Coronary artery (tissue), 2 donors: ENCODE results near the gene RNF31.

Experiments
- DNase-seq: peaks from one replicate; pipeline ENCODE4 v3.0.0-alpha.2; 2017; ENCODE audit warnings: low spot score
- H3K27ac ChIP-seq, 2 donors: fragments of 200-600 bp; sonication (generic); one replicate each; pipeline ENCODE4 v1.5.1; 2016 to 2019
- H3K4me3 ChIP-seq: fragments of 200-600 bp; sonication (generic); 2 replicates; pipeline ENCODE4 v1.5.1; 2016; ENCODE audit warnings: mild to moderate bottlenecking, moderate library complexity
- TF ChIP-seq, protein P1 (sequence below): fragments of 200-600 bp; sonication (generic); IDR thresholded peaks from one replicate; pipeline ENCODE4 v1.5.1; 2019; ENCODE audit warnings: antibody characterized with exemption

The RNF31 gene

DNA sequence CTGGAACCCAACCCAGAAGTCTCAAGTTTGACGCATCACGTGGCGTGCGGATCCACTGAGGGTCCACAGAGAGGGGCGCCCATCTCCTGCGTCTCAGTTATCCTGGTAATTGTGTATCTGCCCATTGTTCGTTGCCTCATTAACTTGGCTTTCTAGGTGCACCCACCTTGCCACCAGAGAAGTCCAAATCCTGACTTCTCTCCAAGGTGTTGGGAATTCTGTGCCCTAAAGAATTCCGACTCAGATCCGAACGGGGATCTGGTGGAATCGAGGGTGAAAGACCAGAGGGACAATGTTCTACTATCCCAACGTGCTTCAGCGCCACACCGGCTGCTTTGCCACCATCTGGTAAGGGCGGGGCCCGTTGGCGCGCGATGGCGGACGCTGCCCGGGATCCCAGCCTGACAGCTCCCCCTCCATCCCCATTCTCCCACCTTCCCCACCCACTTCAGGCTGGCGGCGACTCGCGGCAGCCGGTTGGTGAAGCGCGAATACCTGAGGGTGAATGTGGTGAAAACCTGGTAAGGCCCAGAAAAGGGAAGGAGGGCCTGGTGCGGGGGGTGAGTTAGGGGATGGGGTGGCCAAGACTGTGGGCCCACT lies 25.1 kb downstream of the RNF31 start:
- Histone ChIP-seq H3K27ac (peak overlapping the region in 1 of 2 donors; percentile 27), H3K4me3 (peak overlapping the region; percentile 60)
- TF ChIP-seq, protein P1, sequence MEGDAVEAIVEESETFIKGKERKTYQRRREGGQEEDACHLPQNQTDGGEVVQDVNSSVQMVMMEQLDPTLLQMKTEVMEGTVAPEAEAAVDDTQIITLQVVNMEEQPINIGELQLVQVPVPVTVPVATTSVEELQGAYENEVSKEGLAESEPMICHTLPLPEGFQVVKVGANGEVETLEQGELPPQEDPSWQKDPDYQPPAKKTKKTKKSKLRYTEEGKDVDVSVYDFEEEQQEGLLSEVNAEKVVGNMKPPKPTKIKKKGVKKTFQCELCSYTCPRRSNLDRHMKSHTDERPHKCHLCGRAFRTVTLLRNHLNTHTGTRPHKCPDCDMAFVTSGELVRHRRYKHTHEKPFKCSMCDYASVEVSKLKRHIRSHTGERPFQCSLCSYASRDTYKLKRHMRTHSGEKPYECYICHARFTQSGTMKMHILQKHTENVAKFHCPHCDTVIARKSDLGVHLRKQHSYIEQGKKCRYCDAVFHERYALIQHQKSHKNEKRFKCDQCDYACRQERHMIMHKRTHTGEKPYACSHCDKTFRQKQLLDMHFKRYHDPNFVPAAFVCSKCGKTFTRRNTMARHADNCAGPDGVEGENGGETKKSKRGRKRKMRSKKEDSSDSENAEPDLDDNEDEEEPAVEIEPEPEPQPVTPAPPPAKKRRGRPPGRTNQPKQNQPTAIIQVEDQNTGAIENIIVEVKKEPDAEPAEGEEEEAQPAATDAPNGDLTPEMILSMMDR, result no peak
- DNase-seq, result peak; percentile 64

DNA sequence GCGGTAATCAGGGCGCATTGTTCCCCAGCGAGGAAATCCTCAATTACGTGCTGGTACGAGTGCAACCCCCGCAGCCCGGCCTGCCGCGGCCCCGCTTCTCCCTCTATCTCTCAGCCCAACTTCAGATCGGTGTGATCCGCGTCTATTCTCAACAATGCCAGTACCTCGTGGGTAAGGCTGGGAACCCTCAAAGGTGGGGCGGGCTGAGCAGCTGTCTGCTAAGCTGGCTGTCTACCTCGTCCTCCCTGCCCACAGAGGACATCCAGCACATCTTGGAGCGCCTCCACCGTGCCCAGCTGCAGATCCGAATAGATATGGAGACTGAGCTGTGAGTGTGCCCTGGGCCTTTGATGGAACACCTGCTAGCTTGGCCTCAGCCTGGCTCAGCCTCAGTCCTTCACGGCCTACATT lies 25.6 kb downstream of the RNF31 start:
- TF ChIP-seq, protein P1, result no peak
- Histone ChIP-seq H3K27ac (no peak overlapping the region), H3K4me3 (no peak overlapping the region)
- DNase-seq, result no peak

DNA sequence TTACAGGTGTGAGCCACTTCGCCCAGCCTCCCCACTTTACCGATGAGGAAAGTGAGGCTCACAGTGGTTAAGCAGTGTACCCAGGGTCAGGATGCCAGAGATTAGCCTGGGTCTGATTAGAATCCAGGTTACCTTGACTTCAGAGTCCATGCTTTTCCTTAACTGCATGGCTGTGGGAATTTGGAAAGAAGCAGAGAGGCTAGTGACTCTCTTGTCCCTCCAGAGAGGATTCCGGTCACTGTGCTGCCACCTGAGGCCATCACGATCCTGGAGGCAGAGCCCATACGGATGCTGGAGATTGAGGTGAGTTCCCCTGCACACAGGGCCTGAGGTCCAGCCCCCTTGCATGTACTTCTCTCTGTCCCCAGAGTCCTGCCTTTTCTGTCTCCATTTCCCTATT lies 29.3 kb downstream of the RNF31 start:
- Histone ChIP-seq H3K27ac (no peak overlapping the region), H3K4me3 (no peak overlapping the region)
- TF ChIP-seq, protein P1, result no peak
- no peak for DNase-seq

DNA sequence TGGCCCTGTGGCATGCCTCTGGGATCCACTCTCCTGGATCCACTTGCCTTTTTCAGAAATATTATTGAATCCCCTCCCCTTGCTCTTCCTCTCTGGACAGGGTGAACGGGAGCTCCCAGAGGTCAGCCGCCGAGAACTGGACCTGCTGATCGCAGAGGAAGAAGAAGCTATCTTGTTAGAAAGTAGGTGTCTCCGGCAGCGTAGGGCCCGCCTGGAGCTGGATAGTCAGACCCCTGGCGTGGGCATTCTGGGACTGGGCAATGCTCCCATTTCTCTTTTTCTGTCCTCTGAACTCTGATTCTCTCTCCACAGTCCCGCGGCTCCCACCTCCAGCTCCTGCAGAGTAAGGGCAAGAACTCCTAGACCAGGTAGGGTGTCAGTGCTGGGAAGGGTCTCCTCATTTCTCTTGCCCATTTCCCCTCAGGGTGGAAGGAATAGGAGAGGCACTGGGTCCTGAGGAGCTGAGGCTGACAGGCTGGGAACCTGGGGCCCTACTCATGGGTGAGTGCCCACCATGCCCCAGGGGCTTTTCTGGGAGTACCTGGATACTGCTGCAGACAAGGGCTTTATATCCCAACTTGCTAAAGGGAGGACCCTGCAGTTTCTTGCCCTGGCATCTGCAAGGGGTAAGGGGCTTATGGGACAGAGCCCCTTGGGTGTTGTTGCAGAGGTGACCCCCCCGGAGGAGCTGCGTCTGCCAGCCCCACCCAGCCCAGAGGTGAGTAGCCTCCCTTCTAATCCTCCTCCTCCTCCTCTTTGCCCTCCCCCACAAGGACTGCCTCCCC lies 29.9 kb downstream of the RNF31 start:
- Histone ChIP-seq H3K4me3 (no peak overlapping the region), H3K27ac (no peak overlapping the region)
- no peak for DNase-seq
- TF ChIP-seq, protein P1, result no peak

DNA sequence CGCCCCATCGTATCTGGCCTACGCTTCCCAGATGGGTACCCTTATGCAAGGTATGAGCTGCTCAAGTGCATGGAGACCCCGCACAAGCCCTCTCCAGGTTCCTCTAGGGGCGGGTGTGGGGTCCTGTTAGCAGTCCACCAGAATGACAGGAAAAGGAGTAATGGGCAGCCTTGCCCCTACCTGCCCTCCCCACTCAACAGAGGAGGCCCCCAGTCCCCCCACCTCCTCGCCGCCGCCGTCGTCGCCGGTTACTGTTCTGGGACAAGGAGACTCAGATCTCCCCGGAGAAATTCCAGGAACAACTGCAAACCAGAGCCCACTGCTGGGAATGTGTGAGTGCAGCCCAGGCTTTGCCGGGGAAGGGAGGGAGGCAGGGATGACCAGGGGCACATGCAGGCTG lies 30.6 kb downstream of the RNF31 start:
- Histone ChIP-seq H3K4me3 (no peak overlapping the region), H3K27ac (no peak overlapping the region)
- TF ChIP-seq, protein P1, result no peak
- no peak for DNase-seq

DNA sequence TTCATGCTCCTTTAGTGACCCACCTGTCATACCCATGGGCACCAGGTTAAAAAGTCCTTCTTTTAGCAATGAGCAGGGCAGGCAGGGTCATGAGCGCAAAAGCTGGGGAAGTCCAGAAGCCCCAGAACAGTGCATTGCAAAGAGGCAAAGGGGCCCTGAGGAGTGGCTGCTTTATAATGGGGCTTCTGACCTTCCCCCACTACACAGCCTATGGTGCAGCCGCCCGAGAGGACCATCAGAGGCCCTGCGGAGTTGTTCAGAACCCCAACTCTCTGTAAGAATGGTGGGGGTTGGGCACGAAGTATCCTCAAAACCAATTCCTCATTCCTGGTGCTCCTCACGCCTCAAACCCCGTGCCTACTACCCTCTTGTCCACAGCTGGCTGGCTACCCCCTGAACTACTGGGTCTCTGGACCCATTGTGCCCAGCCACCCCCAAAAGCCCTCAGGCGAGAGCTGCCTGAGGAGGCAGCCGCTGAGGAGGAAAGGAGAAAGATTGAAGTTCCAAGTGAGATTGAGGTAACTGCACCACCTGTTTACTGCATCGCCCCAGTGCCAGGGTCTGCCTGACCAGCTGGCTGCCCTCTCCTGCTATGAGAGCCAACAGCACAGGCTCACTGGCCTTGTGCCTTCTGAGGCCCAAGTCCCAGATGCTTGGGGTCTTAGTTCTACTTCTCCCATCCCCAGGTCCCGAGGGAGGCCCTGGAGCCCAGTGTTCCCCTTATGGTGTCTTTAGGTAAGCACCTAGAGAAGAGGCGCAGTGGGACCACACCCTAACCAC lies 31.3 kb downstream of the RNF31 start:
- TF ChIP-seq, protein P1, result no peak

More for the DNA sequence above, 31.3 kb downstream of the RNF31 start:
- DNase-seq, result no peak
- no peak overlapping the region for H3K4me3 ChIP-seq
- H3K27ac ChIP-seq, result peak overlapping the region in 1 of 2 donors; percentile 77
